NK-92 (cell line): ENCODE data around the gene SLC9A2.

ENCODE experiments used
- DNase-seq: peaks from one replicate; lab custom pipeline; 2025; ENCODE audit not compliant: unreplicated experiment; lab: John Stamatoyannopoulos, UW

The SLC9A2 gene, protein sequence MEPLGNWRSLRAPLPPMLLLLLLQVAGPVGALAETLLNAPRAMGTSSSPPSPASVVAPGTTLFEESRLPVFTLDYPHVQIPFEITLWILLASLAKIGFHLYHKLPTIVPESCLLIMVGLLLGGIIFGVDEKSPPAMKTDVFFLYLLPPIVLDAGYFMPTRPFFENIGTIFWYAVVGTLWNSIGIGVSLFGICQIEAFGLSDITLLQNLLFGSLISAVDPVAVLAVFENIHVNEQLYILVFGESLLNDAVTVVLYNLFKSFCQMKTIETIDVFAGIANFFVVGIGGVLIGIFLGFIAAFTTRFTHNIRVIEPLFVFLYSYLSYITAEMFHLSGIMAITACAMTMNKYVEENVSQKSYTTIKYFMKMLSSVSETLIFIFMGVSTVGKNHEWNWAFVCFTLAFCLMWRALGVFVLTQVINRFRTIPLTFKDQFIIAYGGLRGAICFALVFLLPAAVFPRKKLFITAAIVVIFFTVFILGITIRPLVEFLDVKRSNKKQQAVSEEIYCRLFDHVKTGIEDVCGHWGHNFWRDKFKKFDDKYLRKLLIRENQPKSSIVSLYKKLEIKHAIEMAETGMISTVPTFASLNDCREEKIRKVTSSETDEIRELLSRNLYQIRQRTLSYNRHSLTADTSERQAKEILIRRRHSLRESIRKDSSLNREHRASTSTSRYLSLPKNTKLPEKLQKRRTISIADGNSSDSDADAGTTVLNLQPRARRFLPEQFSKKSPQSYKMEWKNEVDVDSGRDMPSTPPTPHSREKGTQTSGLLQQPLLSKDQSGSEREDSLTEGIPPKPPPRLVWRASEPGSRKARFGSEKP

DNA sequence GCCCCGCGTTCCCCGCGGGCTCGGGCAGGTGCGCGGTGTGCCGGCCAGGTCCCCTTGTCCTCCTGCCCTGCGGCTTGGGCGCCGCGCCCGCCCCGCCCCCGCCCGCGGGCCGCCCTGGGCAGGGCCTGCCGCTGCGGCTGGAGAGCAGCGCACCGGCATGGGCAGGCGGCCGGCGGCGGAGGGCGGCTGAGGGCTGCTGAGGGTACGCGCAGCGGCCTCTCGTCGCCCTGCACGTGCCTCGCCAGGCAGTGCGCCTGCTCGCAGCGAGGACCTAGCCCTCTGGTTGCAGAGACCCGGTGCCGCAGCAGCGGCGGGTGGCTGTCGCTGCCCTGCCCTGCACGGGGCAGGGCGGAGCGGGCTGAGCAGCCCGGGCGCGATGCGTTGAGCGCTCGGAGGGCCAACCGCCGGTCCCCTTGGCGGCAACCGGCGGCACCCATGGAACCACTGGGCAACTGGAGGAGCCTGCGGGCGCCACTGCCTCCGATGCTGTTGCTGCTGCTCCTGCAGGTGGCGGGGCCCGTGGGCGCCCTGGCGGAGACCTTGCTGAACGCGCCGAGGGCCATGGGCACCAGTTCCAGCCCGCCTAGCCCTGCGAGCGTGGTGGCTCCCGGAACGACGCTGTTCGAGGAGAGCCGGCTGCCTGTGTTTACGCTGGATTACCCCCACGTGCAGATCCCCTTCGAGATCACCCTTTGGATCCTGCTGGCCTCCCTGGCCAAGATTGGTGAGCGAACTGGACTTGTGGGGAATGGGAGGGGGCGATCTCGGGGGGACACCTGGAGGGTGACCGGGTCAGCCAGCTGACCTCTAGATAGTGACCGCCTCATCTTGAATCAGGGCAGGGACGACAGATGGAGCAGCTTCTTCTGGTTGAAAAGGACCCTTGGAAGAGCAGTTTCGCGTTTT is at the start of gene SLC9A2:
TSS of gene SLC9A2 (plus strand) at position 140 of the 906 bp plus-strand sequence. CDS start at position 436, 296 bp downstream.
- no peak for DNase-seq

DNA sequence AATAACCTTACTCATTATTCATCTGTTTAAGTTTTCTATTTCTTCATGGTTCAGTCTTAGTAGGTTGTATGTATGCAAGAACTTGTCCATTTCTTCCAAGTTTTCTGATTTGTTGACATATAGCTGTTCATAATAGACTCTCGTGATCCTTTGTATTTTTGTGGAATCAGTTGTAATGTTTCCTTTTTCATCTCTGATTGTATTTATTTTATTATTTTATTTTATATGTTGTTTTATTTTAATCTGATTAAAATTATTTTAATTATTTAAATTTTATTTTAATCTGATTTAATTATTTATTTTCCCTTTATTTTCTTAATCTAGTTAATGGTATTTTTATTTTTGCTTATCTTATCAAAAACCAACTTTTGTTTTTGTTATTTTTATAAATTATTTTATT is 43.5 kb upstream of the SLC9A2 start:
- no peak for DNase-seq

DNA sequence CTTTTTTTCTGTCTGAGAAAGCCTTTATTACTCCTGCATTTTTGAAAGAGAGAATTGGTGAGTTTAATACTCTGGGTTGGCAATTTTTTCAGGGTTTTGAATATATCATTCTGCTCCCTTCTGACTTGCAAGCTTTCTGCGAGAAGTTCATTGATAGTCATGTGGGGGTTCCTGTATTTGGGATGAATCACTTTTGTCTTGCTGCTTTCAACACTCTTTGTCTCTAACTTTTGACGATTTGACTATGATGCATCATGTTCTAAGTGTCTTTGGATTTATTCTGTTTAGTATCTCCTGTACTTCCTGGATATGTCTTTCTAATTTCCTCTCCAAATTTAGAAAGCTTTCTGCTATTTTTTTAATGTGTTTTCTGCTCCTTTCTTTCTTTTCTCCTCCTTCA is 41.0 kb upstream of the SLC9A2 start:
- DNase-seq = no peak

DNA sequence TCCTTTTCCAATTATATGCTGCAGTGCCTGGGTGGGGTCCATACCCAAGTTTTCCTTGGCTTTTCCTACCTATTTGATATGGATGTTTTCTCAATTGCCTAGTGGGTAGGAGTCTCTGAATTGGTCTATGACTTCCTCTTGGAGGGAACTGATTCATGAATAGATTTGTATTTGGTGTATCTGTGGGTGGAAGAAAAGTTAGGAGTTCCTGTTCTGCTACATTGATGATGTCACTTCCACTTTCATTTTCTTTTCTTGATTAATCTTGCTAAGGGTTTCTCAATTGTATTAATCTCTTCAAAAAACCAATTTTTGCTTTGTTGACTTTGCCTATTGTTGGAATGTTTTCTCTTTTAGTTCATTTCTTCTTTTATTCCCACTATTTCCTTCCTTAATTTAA is 37.4 kb upstream of the SLC9A2 start:
- DNase-seq = no peak

DNA sequence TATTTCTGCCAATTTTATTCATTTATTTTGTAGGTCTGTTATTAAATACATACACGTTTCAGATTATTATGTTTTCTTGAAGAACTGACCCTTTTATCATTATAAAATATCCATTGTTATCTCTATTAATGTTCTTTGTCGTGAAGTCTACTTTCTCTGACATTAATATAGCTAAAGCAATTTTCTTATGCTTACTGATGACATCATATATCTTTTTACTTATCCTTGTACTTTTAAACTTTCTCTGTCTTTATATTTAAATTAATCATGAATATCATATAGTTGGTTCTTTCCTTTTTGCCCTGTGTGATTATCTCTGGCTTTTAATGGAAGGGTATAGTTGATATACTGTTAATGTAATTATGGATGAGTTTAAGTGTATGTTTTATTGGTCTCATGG is 36.5 kb upstream of the SLC9A2 start:
- no peak for DNase-seq

DNA sequence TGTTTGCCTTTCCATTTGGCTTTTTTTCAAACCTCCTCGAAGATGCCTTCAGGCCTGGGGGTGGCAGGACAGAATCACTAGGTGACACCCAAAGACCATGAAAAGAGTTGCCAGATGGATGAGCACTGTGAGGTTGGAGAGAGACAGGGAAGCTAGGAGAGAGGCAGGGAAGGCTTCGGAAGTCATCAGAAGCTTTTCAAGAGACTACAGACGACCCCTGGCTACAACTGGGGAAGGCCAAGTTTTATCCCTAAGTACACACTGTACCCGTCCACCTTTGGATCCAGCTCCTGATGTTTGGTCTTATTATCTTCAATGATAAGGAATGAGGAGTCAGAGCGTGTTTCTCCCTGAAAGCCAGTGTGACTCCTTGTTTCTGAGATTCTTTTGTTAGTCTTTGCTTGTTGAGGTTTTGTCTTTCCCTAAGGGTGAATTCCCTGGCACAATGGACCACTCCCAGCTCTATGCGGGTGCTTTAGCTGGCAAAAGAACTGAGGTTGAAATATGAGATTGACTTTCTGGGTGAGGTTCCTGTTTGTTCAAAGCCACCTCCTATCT is 33.4 kb upstream of the SLC9A2 start:
- no peak for DNase-seq

DNA sequence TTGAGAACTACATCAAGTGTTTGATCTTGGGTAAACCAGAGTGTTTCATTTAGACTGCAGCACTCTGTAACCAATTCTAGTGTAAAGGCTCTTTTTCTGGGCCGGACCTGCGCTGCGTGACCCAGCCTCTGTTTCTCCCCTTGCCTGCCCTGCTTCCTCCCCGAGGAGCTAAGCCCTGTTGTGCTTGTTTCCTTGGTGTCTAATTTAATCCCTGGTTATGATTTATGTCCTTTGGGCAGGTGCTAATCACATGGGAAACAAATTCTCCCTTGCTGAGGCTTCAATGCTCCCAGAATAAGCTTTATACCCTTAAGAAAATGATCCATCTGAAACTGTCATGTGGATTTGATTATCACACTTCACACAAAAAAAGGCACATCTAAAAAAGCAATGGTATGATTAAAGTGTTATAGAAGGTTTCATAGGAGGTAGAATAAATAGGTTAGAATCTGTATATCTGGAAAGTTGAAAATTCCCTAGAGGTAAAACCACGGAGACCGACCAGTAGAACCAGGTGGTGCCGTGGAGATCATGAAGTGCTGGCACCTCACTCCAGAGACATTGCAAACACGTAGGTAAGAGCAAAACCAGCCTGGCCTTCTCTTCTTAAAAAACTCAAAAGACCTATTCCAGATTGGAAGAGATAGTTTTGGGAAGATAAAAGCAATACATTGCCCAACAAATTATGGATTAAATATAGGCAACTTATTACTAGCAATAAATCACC is 31.0 kb upstream of the SLC9A2 start:
- DNase-seq = no peak

DNA sequence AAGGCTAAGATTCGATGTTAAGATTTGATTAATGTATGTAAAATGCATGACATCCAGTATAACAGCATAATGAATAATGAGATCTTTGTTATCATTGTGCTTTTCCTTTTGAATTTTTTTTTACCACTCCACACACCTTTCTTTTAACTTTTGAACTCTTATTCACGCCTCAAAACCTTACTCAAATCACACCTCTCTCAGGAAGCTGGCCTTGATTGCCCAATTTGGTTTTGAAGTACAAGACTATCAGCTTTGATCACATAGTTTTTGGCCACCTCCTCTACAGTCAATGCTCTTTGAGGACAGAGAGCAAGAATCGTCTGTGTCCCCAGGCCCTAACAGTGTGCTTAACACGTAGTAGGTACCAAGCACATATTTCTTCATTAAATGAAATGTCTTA is 29.9 kb upstream of the SLC9A2 start:
- no peak for DNase-seq

DNA sequence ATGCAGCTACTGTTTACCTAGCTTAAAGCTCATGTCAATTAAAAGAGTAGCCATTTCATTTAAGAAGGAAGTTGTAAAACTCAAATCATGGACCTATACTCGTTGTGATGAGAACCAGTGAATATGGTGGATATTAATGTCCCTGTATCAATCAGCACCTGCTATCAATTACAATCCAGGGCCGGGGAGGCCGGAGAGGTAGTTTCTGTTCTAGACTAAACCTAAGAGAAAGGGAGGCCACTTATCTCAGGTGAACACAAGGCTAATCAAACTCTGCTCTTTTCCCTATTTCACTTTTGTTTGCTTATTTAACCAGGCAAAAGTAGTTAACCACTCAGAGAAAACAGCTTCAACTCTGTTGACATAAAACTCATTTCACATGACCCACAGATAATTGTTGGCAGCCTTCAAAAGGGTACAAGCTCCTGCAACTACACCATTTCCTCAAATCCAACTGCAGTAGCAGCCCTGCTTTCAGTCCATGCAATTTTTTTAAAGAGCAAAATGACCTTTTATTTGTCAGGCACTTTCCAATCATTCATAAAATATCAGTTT is 27.8 kb upstream of the SLC9A2 start:
- DNase-seq = no peak

DNA sequence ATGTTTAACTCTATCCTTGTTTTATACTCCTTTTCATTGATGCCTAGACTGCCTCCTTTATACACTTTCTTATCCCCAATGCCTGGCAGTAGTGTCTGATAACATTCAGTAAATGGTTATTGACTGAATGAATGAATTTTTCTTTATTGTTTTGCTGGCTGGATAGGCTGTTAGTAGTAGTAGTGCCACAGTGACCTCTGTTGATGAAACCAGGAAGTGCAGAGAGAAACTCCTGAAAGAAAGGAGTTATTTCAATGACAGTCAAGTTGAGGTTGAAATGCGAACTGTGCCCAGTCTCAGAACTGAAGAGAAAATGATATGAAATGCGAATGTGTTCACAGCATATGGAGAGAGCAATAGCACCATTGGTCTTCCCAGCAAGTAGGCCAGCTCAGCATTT is 26.8 kb upstream of the SLC9A2 start:
- DNase-seq = no peak

DNA sequence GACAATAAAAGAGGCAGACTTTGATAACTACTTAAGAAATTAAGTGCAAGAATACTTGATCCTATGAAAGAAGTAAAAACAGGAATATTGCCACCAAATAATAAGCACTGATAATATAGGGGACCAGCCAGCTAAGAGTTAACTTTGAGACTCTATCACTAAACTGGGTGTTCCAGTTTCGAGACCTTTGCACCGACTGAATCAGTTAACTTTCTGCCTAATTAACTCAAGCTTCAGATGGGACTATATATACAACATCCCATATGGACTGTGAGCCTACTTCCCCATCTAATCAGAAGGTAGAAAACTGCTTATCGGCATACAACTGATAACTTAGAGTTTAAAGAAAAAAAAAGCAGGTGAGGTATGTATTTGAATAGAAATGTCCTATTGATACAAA is 25.8 kb upstream of the SLC9A2 start:
- no peak for DNase-seq

DNA sequence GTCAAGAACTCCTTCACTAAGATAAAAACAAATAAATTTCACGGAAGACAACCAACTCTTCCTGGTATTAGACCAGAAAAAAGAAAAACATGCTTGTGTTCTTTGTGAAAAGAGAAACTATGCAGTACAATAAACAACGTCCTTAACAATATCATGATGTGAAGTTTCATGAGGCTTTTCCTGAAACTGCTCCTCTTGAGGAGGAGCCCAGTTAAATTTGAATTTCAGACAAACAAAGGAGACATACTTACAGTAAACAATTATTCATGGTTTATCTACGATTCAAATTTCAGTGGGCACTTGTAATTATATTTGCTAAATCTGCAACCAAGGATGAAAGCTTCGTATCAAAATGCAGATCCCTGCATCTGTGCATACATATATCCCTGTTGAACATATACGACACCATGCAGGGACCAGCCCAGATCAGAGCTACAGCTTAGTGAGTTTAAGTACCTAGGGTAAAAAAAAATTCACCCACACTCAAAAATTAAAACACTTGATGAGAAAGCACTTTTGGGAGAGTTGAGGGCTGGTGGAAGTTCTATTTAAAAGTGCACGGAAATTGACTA is 24.8 kb upstream of the SLC9A2 start:
- DNase-seq = no peak

DNA sequence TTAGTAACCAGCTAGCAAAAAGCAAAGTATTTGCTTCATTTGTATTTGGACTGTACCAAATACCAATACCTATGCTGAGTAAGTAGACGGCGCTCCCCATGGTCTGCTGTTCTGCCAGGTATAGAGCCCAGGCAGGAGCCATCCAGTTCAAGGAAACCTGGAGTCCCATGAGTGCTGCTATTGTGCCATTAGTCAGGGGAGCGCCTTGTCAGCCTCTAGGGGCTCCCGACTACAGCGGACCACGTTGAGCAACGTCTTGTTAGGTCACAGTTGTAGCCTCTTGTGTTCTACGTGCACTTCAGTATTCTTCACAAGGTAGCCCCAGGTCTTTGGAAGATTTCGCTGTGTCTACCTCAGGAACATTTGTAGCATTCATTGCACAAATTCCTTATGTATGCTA is 21.6 kb upstream of the SLC9A2 start:
- no peak for DNase-seq

DNA sequence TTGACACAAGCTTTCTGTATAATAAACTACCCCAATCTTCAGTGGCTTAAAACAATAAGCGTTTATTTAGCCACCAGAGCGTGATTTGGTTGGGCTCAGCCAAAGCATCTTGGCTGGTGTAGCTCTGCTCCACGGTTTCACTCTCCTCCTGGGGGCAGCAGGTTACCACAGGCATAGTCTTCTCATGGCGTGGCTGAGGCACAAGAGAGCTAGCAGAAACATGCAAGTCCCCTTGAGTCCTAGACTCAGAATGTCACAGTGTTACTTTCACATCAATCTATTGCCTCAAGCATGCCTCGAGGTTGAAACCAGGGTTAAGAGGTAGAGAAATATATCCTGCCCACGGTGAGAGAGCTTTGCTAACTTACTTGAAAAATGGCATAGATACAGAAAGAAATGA is 19.9 kb upstream of the SLC9A2 start:
- DNase-seq = no peak

DNA sequence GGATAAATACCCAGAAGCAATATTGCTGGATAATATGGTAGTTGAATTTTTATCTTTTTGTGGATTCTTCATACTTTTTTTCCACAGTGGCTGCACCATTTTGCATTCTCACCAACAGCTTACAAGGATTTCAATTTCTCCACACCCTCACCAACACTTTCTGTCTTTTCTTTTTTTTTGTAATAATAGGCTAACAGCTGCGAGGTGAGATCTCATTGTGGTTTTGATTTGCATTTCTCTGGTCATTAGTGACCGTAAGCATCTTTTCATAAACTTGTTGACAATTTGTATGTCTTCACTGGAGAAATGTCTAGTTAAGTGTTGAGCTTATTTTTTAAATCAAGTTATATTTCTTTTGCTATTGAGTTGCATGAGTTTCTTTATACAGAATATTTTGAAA is 17.6 kb upstream of the SLC9A2 start:
- no peak for DNase-seq

DNA sequence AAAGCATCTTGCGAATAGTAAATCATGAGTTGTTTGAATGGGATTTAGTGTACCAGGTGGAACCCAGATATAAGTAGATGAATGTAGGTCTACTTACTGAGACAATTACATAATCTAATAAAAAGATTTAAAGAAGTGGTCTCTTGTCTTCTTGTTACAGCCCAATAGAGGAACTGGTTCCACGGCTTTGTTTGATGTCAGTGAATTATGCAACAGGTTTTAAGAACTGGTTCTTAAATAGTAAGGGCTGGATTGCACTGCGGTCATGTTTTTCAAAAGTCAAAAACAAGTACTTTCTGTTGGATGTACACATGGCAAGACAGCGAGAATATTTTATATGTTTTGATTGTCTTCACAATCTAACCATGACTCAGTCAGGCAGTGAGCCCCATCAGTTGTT is 15.4 kb upstream of the SLC9A2 start:
- no peak for DNase-seq

DNA sequence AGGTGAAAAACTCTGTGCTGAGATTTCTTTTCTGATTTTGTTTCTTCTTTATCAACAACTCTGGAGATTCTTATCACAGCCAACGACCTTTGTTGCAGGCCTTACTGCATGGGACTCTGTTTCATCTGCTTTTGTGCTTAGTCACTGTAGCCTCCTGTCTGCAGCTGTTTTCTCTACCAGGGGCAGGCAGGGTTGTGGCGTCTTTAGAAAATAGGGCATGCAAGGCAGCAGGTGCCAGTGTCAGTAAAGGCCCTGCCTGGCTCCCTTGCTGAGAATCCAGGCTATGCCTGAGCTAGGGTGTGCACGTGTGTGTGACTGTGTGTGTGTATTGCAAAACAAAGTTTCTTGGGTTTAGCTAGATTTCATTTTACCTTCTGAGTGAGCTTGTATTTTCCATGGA is 14.6 kb upstream of the SLC9A2 start:
- no peak for DNase-seq

DNA sequence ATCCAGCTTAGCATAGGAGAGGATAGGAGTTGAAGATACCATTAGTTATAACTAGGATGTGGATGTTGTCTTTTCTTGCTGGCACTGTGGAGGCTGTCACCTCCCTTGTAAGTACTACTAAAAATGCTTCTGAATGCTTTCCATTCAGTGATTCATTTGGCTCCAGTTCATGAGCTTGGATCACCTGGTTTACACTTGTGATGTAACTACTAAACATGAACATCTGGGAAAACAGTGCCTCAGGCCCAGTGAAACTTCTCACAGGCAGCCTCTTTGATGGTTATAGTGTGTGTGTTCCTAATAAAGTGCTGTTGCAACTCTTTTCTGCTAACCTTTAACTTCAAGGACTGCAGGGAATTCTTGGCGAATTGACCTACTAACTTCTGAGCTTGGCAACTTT is 13.0 kb upstream of the SLC9A2 start:
- no peak for DNase-seq

DNA sequence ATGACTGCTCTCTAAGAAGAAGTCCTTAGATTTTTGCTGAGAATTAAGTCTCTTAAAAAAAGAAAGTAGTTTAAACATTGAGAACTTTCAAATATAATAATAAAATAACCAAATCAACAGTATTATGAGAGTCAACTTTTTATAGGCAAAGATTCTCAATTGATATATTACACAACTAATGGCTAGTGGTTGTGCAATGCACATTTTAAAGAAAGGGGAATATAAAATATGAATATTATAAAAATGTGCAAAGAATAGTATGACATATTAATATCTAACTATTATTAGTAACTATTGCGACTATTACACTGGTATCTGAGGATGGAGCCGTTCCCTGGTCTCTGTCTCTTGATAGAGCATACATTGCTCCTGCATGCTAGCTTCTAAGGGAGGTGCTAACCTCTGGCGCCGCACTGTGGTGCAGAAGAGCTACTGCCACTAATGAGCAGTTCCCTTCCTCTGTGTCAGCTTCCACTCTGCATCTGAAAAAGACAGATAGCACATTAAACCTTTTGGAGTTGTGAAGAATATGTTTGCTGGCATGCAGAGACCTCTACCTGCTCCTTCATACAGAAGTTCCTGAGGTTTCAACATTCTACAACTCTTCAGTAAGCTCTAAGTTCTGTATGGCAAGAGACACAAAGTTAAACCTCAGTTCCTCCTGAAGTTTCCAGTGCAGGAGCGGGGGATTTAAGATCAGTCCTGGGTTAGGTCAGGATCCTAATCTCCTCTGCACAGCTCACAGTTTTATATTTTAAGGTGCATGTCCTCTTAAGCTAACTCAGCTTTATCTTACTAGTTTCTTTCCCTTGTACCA is 3.5 kb upstream of the SLC9A2 start:
- no peak for DNase-seq
